Islet precursor cell (in vitro differentiated cells): Measurements from ENCODE around the gene GDPD5.
A peak's percentile ranks its signal among the peaks of the same experiment; 100 is the strongest.
"Not testable (repeated sequence)": the region's sequence is repeated elsewhere in the genome, so short reads cannot be mapped to it uniquely, and the experiment has no call there.

Source experiments
- DNase-seq: peaks from one replicate; pipeline ENCODE4 v3.0.0-alpha.2; 2018

Gene GDPD5

DNA sequence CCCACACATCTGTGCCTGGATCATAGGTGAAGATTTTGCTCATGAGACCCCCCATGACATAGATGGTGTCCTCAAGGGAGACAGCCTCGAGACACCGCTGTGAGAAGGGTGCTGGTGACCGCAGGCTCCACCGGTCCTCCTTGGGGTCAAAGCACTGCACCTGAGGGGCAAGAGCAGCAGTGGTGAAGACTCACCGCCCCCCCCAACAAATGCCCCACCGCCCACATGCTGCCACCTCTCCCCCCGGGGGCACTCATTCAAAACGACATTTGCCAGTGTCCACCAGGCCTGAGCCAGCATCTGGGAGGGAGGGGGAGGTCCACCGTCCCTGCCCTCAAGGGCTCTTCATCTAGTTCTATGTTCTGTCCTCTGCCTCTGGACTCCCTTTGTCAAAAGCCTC lies 102.0 kb downstream of the GDPD5 start:
- no peak for DNase-seq

DNA sequence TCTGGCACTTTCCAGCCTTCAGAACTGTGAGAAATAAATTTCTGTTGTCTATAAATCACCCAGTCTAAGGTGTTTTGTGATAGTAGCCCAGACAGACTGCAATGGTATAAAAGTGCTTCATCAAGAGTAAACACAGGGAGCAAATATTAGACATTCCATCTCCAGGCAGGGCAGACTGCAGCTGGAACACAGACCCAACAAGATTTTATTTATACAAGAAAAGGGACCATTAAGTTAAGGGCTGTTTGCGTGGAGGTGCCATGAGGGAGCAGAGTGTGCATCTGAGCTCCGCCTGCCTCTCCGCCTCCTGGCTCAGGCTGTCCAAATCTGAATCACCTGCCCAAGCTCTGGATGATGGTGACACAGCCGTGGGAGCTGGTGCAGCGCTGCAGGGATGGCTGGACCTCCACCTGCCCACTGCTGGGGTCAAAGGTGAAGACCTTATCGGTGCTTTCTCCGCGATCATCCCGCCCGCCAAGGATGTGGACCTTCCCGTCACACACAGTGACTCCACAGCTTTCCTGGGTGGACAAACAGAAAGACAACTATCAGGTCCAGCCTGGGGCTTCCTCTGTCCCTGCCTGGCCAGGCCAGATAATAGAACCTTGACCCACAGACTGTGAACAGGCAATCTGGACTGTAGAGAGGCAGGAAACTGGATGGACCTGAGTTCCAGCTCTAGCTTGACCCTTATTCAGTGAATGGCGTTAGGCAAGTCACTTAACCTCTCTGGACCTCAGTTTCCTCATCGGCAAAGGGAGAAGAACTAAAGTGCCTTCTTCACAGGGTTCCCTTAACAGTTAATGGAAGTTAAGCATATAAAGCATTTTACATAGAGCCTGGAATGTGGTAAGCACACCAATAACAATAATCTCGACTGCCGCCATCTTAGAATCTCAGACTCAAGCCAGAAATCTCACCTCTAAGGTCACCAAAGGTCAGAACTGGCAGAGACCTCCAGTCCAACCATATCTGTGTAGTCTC lies 103.2 kb downstream of the GDPD5 start:
- DNase-seq: no peak

DNA sequence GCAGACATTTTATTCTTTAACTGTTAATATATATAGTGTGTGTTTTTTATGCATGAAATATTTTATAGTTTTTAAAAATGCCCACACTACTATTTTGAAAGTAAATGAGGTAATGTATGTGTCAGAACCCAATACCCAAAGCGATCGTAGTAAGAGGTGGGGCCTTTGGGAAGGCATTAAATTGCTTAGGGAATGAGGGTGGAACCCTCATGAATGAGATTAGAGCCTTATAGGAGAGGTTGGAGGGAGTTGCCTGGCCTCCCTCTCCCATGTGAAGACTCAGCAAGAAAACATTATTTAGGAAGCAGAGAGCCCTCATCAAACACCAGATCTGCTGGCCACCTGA lies 103.9 kb downstream of the GDPD5 start:
- no peak for DNase-seq

DNA sequence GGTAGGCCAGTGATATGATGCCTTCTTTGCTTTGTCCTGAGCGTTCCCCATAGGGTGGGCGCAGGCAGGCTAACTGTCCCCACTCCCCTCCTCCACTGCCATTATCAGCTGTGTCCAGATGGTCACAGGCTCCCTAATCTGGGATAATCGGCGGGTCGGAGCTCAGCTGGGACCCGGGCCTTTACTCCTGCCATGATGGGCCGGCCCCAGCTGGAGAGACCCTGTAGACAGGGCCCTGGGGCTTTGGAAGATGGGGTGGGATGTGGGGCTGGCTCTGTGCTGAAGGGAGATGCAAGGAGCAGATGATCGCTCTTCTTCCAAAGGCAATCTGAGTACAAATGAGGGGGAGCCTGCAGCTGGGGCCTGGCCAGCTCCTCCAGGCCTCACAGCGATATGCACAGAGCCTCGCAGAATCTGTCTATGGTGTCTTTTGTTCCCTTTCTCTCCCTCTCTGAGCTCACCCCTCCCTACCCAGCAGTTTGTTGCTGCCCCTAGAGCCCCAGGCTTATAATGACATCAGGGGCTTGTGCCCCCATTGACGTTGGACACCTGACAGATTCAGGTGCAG lies 104.6 kb downstream of the GDPD5 start:
- no peak for DNase-seq

DNA sequence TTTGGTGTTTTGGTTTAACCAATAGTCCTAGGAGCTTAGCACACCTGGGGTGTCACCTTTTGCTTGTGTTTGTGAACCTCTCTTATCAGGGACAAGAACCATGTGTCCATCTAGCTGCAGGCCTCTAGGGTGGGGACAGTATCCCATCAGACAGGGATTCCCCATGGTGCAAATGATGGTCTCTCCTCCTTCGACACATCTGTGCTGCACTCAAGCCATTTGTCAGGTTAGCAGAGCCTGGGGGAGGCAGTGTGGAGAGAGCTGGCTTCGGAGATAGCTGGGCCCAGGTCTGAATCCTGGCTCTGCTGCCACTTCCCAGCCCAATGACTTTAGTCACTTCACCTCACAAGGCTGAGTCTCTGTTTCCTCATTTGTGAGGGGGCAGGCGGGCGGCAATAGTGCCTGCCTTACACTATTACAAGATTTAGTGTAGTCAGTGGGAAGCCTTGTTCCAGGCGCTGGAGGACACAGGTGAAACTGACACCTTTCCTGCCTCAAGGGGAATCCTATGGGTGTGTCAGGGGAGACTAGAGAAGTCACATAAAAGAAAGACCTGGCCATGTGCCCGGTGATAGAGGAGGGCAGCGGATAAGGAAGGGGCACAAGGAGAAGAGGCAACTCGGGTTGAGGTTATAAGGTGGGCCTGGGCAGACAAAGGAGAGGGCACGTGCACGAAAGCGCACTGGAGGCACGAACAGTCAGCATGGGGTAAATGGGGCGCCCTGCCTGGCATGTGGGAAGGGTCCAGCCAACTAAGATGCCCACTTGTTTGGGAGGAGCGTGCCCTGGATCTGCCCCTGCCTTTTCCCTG lies 105.3 kb downstream of the GDPD5 start:
- DNase-seq: no peak

DNA sequence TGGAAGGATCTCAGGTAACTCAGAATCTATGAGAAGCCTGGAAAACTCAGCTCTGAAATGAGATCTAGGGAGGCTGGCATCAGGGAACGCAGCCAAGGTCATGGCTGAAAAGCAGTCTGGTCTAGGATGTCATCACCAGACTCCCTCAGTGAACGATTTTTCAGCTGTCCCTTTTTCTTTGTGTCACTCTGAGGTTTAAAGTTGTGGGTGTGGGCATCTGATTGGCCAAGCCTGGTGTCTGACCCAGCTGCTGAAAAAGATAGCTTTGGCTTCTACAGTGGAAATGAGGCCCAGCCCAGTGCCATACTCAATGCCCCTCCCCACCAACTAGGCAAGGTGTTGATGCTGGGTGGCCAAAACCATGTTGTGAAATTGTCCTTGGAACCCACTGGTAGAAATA lies 111.9 kb downstream of the GDPD5 start:
- DNase-seq: no peak

DNA sequence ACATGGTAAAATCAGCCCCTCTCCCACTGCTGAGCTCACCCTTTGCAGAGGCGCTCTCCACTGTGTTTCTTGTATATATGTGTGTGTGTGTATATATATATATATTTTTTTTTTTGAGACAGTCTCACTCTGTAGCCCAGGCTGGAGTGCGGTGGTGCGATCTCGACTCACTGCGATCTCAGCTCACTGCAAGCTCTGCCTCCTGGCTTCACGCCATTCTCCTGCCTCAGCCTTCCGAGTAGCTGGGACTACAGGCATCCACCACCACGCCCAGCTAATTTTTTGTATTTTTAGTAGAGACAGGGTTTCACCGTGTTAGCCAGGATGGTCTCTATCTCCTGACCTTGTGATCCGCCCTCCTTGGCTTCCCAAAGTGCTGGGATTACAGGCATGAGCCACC lies 112.6 kb downstream of the GDPD5 start:
- DNase-seq: not testable (repeated sequence)

DNA sequence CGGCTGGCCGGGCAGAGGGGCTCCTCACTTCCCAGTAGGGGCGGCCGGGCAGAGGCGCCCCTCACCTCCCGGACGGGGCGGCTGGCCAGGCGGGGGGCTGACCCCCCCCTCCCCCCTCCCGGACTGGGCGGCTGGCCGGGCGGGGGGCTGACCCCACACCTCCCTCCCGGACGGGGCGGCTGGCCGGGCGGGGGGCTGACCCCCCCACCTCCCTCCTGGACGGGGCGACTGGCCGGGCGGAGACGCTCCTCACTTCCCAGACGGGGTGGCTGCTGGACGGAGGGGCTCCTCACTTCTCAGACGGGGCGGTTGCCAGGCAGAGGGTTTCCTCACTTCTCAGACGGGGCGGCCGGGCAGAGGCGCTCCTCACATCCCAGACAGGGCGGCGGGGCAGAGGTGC lies 115.8 kb downstream of the GDPD5 start:
- not testable (repeated sequence) for DNase-seq

DNA sequence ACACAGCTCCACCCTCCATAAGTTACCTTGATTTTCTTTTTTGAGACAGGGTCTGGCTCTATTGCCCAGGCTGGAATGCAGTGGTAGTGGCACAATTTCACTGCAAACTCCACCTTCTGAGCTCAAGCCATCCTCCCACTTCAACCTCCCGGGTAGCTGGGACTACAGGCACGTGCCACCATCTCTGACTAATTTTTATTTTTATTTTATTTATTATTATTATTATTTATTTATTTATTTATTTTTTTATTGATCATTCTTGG lies 116.9 kb downstream of the GDPD5 start:
- no peak for DNase-seq

DNA sequence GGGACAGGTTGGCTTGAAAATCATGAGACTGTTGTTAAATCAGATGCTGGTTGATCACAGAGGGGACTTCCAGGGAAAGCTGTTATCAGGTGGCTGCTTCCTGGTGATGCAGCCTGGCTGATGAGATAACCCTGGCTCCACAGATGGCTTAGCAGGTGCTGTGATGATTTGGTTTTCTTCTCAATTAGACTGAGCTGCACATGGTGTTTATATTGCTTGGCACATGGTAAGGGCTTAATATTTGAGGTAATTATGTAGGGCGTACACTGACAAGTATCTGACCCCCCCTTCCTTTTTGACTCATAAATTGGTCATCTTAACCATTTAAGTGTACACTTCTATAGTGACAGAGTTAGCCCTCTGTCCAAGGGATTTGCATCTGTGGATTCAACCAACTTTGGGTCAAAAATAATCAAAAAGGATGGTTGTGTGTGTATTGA lies 119.4 kb downstream of the GDPD5 start:
- no peak for DNase-seq

DNA sequence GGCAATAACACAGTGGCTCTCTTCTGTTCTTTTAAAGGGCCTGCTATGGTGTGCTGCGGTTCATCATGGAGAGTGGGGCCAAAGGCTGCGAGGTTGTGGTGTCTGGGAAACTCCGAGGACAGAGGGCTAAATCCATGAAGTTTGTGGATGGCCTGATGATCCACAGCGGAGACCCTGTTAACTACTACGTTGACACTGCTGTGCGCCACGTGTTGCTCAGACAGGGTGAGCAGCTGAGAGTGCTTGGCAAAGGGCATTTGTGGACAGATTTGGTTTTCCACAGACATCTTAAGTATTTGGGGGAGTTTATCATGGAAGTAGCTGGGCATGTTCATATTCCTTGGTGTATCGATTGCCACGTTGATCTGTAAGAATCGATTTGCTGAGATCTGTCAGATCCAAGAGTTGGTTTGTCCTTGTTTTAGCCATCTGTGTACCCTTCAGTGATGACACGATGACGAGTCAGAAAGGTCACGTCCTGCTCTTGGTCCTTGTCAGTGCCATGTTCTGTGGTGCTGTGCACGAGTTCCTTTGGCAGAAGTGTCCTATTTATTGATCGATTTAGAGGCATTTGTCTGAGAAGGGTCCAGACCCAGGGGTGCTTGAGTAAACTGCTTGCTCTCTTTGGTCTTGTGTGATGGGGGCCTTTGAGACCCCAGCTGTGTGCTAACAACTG lies 121.6 kb downstream of the GDPD5 start:
- DNase-seq: no peak

DNA sequence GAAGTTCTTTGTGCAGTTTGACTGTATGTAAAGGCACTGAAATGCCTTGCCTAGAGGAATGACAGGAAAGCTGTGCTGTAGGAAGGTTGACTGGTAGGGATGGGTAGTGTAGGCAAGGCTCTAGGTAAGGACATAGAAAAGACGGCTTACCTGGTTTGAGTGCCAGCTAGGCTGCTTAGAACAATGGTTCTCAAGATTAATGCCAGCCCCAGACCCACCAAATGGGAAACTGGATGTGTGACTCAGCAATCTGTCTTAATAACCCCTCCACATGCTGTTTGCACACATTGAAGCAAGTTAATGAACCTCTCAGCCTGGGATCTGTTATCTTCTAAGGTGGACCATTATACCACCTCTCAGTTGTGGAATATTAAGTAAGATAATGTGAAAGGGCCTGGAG lies 122.7 kb downstream of the GDPD5 start:
- DNase-seq: no peak

DNA sequence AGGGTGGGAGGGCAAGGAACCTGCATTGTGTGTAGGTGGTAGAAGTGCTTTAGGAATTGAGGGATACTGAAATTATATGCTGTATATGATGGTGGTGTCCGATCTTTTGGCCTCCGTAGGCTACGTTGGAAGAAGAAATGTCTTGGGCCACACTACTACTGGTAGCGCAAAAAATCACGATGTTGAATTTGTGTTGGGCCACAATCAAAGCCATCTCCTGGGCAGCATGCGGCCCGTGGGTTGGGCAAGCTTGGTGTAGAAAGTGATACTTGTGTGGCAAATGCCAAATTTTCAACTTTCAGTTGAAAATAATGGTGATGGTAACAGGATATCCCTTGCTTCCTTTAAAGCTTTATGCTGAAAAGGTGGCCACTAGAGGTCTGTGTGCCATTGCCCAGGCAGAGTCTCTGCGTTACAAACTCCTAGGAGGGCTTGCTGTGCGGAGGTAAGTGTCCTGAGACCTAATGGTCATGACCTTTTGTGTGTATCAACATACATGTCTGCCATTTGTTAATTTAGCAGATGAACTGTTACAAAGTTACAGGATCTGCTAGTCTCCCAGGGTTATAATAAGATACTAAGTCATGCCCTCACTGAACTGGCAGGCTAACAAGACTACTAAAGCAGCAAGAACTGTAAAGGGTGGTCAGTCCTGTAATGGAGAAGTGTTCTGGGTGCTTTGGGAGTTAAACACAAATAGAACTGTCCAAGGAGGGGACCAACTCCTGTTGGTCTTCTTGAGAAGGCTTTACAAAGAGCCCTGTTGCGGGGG lies 123.6 kb downstream of the GDPD5 start:
- DNase-seq: no peak

DNA sequence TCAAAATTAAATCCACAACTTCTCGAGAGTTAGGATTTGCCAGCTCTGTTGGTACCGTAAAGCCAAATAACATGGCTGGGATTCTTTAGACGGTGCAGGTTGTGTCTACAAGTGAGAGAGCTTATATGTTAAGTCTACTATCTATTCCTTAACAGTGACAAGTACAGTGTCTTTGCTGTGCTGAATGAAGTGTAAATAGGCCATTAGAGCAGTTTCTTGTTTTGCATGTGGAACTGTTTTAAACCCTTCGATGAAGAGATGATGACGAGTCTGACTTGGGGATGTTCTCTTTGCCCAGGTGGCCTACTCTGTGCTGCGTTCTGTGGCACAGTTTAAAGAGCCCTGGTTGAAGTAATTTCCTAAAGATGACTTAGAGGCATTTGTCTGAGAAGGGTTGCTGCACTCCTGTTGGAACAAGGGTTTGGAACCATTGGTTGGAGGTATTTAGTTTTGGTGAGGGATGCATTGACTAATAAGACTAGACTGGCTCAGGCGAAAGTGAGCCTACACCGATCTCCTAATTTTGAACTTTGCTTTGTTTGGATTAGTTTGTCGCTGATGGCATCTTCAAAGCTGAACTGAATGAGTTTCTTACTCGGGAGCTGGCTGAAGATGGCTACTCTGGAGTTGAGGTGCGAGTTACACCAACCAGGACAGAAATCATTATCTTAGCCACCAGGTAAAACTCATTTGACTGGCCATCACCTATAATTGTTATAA lies 125.4 kb downstream of the GDPD5 start:
- DNase-seq: no peak

DNA sequence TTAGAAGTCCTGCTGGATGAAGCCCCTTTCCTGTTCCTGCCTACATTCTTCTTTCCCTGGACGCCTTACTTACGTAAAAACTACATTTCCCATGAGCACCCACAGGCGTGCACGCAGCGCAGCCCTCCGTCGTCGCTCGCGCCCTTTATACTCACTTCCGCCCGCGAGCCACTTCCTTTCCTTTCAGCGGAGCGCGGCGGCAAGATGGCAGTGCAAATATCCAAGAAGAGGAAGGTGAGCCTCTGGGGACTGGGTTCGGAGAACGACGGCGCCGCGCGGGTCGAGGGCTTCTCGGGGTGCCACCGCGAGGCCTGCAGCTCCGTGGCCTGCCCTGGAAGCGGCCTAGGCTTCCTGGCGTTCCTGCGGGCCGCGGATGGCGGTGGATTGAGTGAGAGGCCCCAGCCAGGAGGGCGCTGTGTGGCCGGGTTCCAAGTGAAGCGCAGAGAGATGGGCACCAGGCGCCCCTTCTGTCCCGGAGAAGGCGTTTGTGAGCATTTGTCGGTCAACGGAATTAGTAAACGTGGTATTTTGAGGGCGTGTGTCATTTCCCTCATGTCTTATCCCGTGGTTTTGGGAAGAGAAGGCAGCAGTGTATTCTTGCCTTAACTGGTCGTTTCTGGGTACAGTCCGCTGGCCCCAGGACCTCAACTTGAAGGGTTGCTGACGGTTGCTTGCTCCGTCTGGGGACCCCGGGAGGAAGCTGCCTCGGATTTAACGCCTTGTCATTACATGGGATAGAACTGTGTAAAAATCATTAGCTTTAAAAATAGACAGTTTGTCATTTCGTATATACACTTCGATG lies 126.2 kb downstream of the GDPD5 start, which contains the start of gene RPS3:
RPS3 (plus strand) TSS at position 175 of the 802 bp plus-strand sequence; CDS start at position 205, 30 bp downstream.
- DNase-seq: peak; percentile 96

DNA sequence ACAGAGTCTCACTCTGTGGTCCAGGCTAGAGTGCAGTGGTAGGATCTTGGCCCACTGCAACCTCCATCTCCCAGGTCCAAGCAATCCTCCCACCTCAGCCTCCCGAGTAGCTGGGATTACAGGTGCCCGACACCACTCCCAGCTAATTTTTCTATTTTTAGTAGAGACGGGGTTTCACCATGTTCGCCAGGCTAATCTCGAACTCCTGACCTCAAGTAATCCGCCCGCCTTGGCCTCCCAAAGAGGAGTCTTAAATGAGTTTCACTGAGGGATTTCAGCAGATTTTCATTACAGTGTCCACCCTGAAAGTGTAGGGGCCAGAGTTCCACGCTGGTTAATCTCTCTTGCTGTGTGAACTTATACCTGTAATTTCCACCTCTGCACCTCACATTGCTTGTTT lies 126.8 kb downstream of the GDPD5 start:
- DNase-seq: no peak

DNA sequence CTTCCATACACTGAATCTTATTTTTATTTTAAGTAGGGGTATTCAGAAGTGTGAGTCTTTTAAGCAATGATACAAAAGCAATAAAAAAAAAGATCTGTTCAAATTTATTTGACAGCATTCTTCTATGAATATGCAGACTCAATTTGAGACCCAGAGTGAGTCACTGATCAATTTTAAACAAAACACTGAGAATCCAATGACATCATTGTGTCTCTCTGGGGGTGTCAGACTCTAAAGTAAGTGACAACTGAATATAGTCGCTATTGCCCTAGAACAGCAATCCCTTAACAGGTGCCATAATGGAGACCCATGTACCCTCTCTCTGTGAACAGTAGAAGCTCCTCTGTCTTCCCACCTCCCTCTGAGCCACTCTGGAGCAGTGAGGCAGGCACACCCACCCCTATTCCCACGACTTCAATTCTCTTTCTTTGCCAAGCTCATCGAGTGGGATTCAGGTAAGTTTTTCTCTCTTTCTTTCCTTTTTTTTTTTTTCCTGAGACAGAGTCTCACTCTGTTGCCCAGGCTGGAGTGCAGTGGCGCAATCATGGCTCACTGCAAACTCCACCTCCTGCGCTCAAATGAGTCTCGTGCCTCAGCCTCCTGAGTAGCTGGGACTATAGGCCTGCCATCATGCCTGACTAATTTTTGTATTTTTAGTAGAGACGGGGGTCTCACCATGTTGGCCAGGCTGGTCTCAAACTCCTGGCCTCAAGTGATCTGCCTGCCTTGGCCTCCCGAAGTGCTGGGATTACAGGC lies 131.5 kb downstream of the GDPD5 start:
- DNase-seq: no peak

DNA sequence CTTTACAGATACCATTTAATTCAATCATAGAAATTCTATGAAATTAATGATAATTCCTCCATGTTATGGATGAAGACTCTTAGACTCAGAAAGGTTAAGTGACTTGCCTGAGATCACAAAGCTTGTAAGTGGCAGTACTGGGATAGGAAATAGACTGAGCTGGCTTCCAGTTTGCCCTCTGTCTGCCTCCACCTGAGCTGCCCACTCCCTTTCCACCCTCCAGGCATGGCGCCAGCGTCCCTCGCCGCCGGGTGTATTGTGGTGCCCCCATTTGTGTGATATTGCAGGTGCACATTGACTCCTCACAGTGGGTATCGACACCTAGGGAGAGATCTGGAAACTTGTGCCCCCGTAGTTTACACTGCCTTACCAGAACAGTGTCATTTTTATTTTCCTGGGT lies 135.8 kb downstream of the GDPD5 start:
- DNase-seq: no peak

DNA sequence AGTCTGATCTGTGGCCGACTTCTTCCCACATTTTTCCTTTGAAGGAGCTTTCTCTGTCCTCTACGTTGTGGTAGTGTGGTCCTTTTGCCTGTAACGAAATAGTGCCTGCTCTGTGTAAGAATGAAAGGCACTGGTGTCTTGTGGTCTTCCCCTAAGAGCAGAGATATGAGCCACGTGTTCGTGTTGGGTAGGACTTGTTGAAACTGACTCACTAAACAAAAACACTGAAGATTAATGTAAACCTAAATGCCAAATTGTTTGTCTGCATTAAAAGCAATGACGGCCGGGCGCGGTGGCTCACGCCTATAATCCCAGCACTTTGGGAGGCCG lies 136.5 kb downstream of the GDPD5 start:
- DNase-seq: no peak
